Large intestine (tissue), 3 donors: ENCODE data around the gene CCDC83. TPM values are rescaled to one million over a fixed set of nuclear protein-coding genes. Genes with fewer than 3 reads are reported as not detected.
"Not testable (repeated sequence)": the region's sequence is repeated elsewhere in the genome, so short reads cannot be mapped to it uniquely, and the experiment has no call there.

Source experiments
- DNase-seq, 2 donors: peaks; one replicate each; pipeline versions ENCODE4 v3.0.0 to v3.0.0-alpha.2; 2013
- H3K27ac ChIP-seq: one replicate; pipeline ENCODE4 v1.5.1; 2013; ENCODE audit warnings: low read length
- H3K27me3 ChIP-seq: 2 replicates; pipeline ENCODE4 v1.6.1; 2013; ENCODE audit warnings: low read length; ENCODE audit not compliant: control insufficient read depth, insufficient read depth
- H3K36me3 ChIP-seq: 2 replicates; pipeline ENCODE4 v1.6.1; 2013; ENCODE audit warnings: low read length; ENCODE audit not compliant: control insufficient read depth, insufficient read depth
- H3K4me1 ChIP-seq: one replicate; pipeline ENCODE4 v1.6.1; 2013; ENCODE audit warnings: low read length; ENCODE audit not compliant: control insufficient read depth, insufficient read depth
- H3K4me3 ChIP-seq: one replicate; pipeline ENCODE4 v1.5.1; 2013; ENCODE audit warnings: low read length
- H3K9me3 ChIP-seq: one replicate; pipeline ENCODE4 v1.6.1; 2013; ENCODE audit warnings: mild to moderate bottlenecking, low read depth, low read length, moderate library complexity; ENCODE audit not compliant: control insufficient read depth
- WGBS: methylation state at CpG from one replicate; pipeline ENCODE4 v1.1.5; 2013; ENCODE audit warnings: low lambda C conversion rate; ENCODE audit not compliant: insufficient coverage; 5-methylcytosine and 5-hydroxymethylcytosine counted together
- polyA plus RNA-seq: library from polyadenylated mRNA; unstranded; fragments of 120-200 nt; gene quantifications from one replicate; pipeline ENCODE4 v1.2.1, GENCODE V29; 2013

Gene CCDC83
- polyA plus RNA-seq, 1 donor: 0.04 TPM

DNA sequence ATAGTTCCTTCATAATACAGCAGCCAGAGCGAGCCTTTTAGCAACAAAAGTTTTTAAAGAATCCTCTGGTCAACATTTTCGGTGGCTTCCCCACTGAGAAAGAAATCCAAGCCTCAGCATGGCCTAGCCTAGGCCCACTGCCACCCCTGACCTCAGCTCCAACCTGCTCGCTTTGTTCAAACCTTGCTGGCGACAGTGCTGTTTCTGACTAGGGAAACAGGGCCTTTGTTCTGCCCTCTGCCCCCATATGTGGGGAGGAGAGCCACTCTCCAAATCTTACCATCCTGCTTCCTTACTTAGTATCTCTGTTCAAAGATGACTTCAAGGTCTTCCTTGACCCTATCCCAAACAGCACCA, 95.8 kb downstream of the CCDC83 start:
- no CpG with 5 or more reads among the region's 4 CpGs for WGBS
- DNase-seq: no peak
- Histone ChIP-seq H3K9me3 (no peaks in the 10 kb centered on the region), H3K36me3 (peaks cover 9% of the 10 kb centered on the region), H3K4me3 (no peak overlapping the region), H3K27me3 (no peaks in the 10 kb centered on the region), H3K4me1 (no peaks in the 10 kb centered on the region), H3K27ac (no peak overlapping the region)

DNA sequence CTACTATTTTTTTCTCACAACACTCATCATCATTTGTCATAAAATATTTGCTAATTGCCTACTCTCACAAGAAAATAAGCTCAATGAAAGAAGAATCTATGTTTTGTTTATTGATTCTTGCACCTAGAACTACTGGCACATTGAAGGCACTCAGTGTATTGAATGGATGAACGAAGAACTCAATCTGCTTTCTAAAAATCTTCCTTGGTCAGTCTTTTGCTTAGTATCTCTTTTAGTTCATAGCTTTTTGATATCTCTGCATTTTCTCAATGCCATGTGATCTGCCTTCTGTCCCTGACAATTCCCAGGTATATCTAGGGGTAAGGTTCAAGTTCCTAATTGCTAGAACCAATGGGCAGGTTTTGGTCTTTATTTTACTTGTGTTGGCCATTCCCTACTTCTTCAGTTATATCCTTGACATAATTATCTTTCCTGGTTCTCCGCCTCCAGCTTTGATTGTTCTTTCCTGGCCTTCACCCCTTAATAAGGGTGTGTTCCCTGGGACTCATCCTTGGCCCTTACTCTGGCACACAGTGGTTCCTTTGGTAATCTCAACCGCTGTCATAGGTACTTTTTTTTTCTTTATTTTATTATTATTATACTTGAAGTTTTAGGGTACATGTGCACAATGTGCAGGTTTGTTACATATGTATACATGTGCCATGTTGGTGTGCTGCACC, 96.4 kb downstream of the CCDC83 start:
- no peak overlapping the region for H3K4me3 ChIP-seq
- no peaks in the 10 kb centered on the region for H3K9me3 ChIP-seq
- WGBS: no CpG with 5 or more reads among the region's 3 CpGs
- peaks cover 14% of the 10 kb centered on the region for H3K36me3 ChIP-seq
- H3K4me1 ChIP-seq: no peaks in the 10 kb centered on the region
- DNase-seq: no peak
- H3K27me3 ChIP-seq: no peaks in the 10 kb centered on the region
- no peak overlapping the region for H3K27ac ChIP-seq

DNA sequence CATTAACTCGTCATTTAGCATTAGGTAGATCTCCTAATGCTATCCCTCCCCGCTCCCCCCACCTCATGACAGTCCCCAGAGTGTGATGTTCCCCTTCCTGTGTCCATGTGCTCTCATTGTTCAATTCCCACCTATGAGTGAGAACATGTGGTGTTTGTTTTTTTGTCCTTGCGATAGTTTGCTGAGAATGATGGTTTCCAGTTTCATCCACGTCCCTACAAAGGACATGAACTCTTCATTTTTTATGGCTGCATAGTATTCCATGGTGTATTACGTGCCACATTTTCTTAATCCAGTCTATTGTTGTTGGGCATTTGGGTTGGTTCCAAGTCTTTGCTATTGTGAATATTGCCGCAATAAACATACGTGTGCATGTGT, 96.9 kb downstream of the CCDC83 start:
- WGBS: no CpG with 5 or more reads among the region's 7 CpGs

DNA sequence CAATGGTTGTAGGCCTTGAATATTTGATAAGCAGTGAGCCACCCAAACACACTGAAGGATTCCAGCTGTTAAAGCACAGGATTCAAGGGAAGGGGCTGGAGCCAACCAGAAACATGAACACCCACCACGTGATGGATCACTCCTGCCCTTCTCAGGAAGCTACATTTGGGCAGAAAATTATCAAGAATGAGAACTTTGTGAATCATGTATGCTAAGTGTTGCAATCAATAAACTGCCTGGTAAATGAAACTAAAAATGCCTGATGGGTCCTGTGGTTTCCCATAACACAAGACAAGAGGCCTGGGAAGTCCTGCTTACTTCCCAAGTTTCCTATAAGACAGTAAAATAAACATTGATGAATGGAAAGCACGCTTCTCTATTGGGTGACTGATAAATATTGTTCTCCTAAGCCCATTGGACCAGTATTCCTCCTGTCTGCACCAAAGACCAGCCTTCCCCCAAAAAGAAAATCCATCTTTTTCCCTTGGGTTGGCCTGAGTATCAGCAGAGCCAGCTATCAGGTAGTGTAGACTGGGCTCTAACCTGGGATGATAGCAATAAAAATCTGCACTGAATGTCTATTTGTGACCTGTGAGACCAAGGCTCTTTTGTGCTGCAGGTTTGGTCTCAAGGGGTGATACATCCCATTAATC, 98.4 kb downstream of the CCDC83 start:
- no peak for DNase-seq
- H3K4me1 ChIP-seq: no peaks in the 10 kb centered on the region
- no peak overlapping the region for H3K27ac ChIP-seq
- no peak overlapping the region for H3K4me3 ChIP-seq
- H3K27me3 ChIP-seq: no peaks in the 10 kb centered on the region
- peaks cover 20% of the 10 kb centered on the region for H3K36me3 ChIP-seq
- no peaks in the 10 kb centered on the region for H3K9me3 ChIP-seq
- whole genome bisulfite sequencing: no CpG with 5 or more reads among the region's 2 CpGs

More for the DNA sequence above, 96.9 kb downstream of the CCDC83 start:
- DNase-seq, H3K9me3 ChIP-seq, H3K4me1 ChIP-seq, H3K27me3 ChIP-seq, H3K27ac ChIP-seq, H3K4me3 ChIP-seq: not testable (repeated sequence)
- H3K36me3 ChIP-seq: peaks cover 16% of the 10 kb centered on the region

DNA sequence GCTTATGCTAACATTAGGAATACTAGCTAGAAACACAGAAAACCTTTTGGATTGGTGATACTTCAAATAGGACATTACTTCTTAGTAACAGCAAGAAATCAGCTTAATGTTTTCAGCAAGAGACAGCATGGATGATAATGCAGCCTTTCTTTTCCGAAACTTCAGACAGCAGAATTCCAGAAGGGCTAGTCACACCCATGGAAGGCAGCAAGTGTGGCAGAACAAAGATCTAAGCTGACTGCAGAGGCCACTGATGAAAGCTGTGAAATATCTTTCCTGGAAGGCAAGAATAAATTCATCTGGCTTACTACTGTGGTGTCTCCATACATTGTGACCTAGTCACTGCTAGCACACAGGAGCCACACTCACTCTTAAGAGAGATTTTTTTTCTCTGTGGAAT, 100.3 kb downstream of the CCDC83 start:
- H3K36me3 ChIP-seq: peaks cover 29% of the 10 kb centered on the region
- DNase-seq: no peak
- no peaks in the 10 kb centered on the region for H3K9me3 ChIP-seq
- H3K27ac ChIP-seq: no peak overlapping the region
- no peaks in the 10 kb centered on the region for H3K27me3 ChIP-seq
- no peaks in the 10 kb centered on the region for H3K4me1 ChIP-seq
- no CpG with 5 or more reads among the region's 1 CpG for WGBS
- H3K4me3 ChIP-seq: no peak overlapping the region

DNA sequence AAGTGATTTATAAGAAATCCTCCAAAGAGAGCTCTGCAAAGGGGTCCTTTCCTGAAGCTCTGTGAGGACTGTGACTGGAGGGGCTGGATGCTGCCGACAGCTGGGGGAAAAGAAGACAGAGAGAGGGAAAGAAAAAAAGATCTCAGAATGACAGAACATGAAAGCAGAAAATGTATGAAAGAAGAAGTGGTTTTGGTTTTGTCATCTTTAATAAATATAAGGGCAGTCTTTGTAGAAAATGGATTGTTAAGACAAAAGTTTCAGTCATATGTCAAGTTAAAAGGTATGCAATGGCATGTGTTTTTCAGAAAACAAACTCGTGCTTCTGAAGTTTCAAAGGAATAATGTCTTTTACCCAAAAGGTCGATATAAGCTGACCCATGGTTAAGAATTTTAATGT, 105.5 kb downstream of the CCDC83 start:
- no peak overlapping the region for H3K4me3 ChIP-seq
- no peaks in the 10 kb centered on the region for H3K9me3 ChIP-seq
- no peak for DNase-seq
- H3K4me1 ChIP-seq: no peaks in the 10 kb centered on the region
- H3K27me3 ChIP-seq: no peaks in the 10 kb centered on the region
- H3K36me3 ChIP-seq: peaks cover 42% of the 10 kb centered on the region
- no peak overlapping the region for H3K27ac ChIP-seq
- WGBS: no CpG with 5 or more reads among the region's 3 CpGs

DNA sequence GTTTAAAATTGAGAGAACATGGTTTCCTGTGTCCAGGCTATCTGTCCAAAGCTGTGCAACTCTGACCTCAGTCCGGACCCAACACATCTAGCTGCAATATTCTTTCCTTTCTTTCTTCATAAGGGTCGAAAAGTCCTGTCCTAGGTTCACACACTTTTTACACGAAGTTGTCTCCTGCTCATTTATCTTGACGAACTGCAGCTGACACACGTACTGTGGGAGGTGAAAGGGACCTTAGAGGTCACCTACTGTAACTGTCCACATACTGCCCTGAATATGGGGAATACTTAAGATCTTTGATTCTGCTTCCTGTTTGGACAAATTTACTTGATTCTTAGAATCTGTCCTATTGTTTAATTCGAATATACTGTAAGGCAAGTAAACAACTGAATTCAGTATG, 105.9 kb downstream of the CCDC83 start:
- Histone ChIP-seq H3K9me3 (no peaks in the 10 kb centered on the region), H3K4me1 (no peaks in the 10 kb centered on the region), H3K27ac (no peak overlapping the region), H3K4me3 (no peak overlapping the region), H3K27me3 (no peaks in the 10 kb centered on the region), H3K36me3 (peaks cover 44% of the 10 kb centered on the region)
- no peak for DNase-seq
- 100% methylated on average over 2 of the region's 6 CpGs for WGBS

DNA sequence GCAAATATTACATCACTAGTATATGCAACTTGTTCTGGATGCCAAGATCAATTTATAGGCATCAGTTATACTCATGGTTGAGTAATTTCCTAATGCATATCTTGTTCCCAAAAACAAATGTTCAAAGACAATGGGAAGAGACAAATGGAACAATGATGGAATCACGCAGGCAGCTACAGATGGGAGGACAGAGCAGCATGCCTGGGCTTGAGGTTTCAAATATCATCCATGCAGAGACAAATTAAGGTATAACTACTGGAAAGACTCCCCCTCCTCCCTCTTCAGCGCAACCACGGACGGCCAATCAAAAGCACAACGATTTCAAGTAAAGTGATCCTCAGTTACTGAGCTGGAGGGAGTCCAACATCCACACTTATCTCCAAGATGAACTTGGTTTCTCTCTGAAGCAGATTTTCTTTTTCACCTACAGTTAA, 106.8 kb downstream of the CCDC83 start:
- H3K27me3 ChIP-seq: no peaks in the 10 kb centered on the region
- no peak overlapping the region for H3K4me3 ChIP-seq
- no CpG with 5 or more reads among the region's 5 CpGs for WGBS
- no peak for DNase-seq
- no peak overlapping the region for H3K27ac ChIP-seq
- H3K4me1 ChIP-seq: no peaks in the 10 kb centered on the region
- H3K9me3 ChIP-seq: no peaks in the 10 kb centered on the region
- H3K36me3 ChIP-seq: peaks cover 45% of the 10 kb centered on the region

DNA sequence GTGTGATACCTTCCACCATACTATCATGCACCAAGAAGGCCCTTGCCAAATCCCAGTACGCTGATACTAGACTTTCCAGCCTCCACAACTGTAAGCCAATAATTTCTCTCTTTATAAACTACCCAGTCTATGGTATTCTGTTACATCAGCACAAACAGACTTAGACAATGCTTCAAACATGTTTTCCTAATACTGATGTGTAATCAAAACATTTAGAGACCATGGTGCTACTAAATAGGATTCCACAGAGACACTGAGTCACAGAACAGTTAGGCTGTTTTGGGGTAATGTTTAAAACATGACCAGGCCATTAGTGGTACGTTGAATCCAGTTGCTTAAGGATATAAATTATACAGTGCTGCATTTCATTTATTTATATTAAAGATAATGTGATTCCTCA, 110.0 kb downstream of the CCDC83 start:
- Histone ChIP-seq H3K9me3 (no peaks in the 10 kb centered on the region), H3K4me1 (no peaks in the 10 kb centered on the region), H3K27ac (no peak overlapping the region), H3K4me3 (no peak overlapping the region), H3K36me3 (peaks cover 50% of the 10 kb centered on the region), H3K27me3 (no peaks in the 10 kb centered on the region)
- no CpG with 5 or more reads among the region's 2 CpGs for WGBS
- no peak for DNase-seq

DNA sequence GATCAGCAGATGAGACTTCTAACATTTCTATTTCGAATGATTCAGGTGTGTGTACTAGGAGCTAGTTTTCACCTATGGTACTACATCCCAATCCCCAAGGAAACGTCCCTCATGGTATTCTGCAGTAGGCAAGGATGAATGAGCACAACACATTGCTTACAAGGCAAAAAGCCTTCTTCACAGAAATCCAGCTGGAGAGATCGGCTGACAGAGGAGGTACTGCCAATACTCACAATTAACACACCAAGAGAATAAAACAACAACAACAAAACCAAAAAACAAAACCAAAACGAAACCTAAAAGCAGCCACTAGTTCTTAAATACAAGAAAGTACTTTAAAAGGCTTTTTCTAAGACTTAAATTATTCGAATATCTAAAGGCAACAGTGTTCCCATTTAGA, 112.3 kb downstream of the CCDC83 start:
- Histone ChIP-seq H3K4me1 (no peaks in the 10 kb centered on the region), H3K36me3 (peaks cover 59% of the 10 kb centered on the region), H3K4me3 (no peak overlapping the region), H3K27me3 (no peaks in the 10 kb centered on the region), H3K27ac (no peak overlapping the region), H3K9me3 (no peaks in the 10 kb centered on the region)
- DNase-seq: no peak
- WGBS: 100% methylated on average over 1 of the region's 5 CpGs
